Esophagus muscularis mucosa (tissue), 4 donors: Measurements from ENCODE around the gene COG1. TPM values are rescaled to one million over a fixed set of nuclear protein-coding genes. Genes with fewer than 3 reads are reported as not detected.
A peak's percentile ranks its signal among the peaks of the same experiment; 100 is the strongest.

Experiments
- DNase-seq: peaks from one replicate; pipeline ENCODE4 v3.0.0-alpha.2; 2017; ENCODE audit errors: extremely low spot score
- H3K27ac ChIP-seq, 4 donors: fragments of 200-600 bp; sonication (generic); replicated peaks in 1 of 4; 1 replicate in 3 of 4; 2 replicates in 1 of 4; pipeline ENCODE4 v1.5.1; 2016 to 2019; ENCODE audit warnings: mild to moderate bottlenecking in 1 of 4
- H3K27me3 ChIP-seq, 4 donors: fragments of 200-600 bp; sonication (generic); one replicate each; pipeline versions ENCODE4 v1.5.1 to v1.6.0; 2016 to 2019
- H3K36me3 ChIP-seq, 4 donors: fragments of 200-600 bp; sonication (generic); one replicate each; pipeline ENCODE4 v1.5.1; 2016 to 2019
- H3K4me1 ChIP-seq, 4 donors: fragments of 200-600 bp; sonication (generic); one replicate each; pipeline ENCODE4 v1.5.1; 2016 to 2019
- H3K4me3 ChIP-seq, 4 donors: fragments of 200-600 bp; sonication (generic); 1 replicate in 2 of 4; 2 replicates in 2 of 4; pipeline ENCODE4 v1.5.1; 2016 to 2019; ENCODE audit warnings: mild to moderate bottlenecking in 4 of 4, moderate library complexity in 1 of 4
- H3K9me3 ChIP-seq, 4 donors: fragments of 200-600 bp; sonication (generic); 1 replicate in 3 of 4; 2 replicates in 1 of 4; pipeline ENCODE4 v1.5.1; 2016 to 2019
- CTCF ChIP-seq, 3 experiments: fragments of 200-600 bp in 2 of 3; fragments of 450-650 bp in 1 of 3; sonication (generic) in 2 of 3; IDR thresholded peaks; one replicate each; pipeline ENCODE4 v1.5.1; 2017 to 2019; ENCODE audit warnings: antibody characterized with exemption in 3 of 3, mild to moderate bottlenecking in 2 of 3, moderate library complexity in 1 of 3
- EP300 ChIP-seq: sonication (generic); formaldehyde crosslinking; IDR thresholded peaks from one replicate; pipeline ENCODE4 v1.6.1; 2017; ENCODE audit warnings: antibody characterized with exemption
- POLR2A ChIP-seq: fragments of 450-650 bp; IDR thresholded peaks from one replicate; pipeline ENCODE4 v1.6.1; 2017; ENCODE audit warnings: antibody characterized with exemption, moderate library complexity, mild to moderate bottlenecking, low read depth
- POLR2AphosphoS5 ChIP-seq, 2 donors: sonication (generic); formaldehyde crosslinking; IDR thresholded peaks; one replicate each; pipeline ENCODE4 v1.6.1; 2017; ENCODE audit warnings: antibody characterized with exemption in 2 of 2
- whole genome bisulfite sequencing: methylation state at CpG from one replicate; pipeline ENCODE4 v1.1.5; 2018; 5-methylcytosine and 5-hydroxymethylcytosine counted together
- intact Hi-C: fragments of 100-400 bp; cut with DNase I; formaldehyde crosslinking; loops from one replicate; pipeline ENCODE4 v1.15.1; 2023
- total RNA-seq, 4 donors: library from RNA; depleted of rRNA; stranded (reverse); fragments of >200 nt; gene quantifications; one replicate each; pipeline versions ENCODE4 v1.1.0 to v1.2.1, GENCODE V29; 2016

The COG1 gene
- total RNA-seq, 4 donors from 2014 or later: 19.1 to 36.5 (median 27.3) TPM

GRCh38 chr17:73250851-73251640 lies 58.2 kb downstream of the COG1 start:
- Histone ChIP-seq H3K36me3 (peaks cover 0 to 33% (median 20%) of the 10 kb centered on the region in 4 donors), H3K4me1 (peaks cover 0 to 8% (median 3%) of the 10 kb centered on the region in 4 donors), H3K27me3 (no peaks in the 10 kb centered on the region), H3K27ac (no peak overlapping the region), H3K9me3 (no peaks in the 10 kb centered on the region), H3K4me3 (no peak overlapping the region)
- no peak for DNase-seq
- no peak for TF ChIP-seq CTCF (IDR thresholded peaks at IDR 0.05)
- TF ChIP-seq EP300: no peak
- TF ChIP-seq POLR2A: no peak
- TF ChIP-seq POLR2AphosphoS5 (IDR thresholded peaks at IDR 0.05): no peak
- 84% methylated on average over 7 of the region's 10 CpGs for WGBS
- intact Hi-C loops: no loop called here

GRCh38 chr17:73251871-73252270 lies 59.0 kb downstream of the COG1 start:
- peaks cover 0 to 25% (median 15%) of the 10 kb centered on the region in 4 donors for H3K36me3 ChIP-seq
- TF ChIP-seq POLR2AphosphoS5 (IDR thresholded peaks at IDR 0.05) (no peak), EP300 (no peak), POLR2A (no peak), CTCF (IDR thresholded peaks at IDR 0.05) (no peak)
- H3K4me3 ChIP-seq: no peak overlapping the region
- intact Hi-C loops: no loop called here
- peaks cover 0 to 12% (median 5%) of the 10 kb centered on the region in 4 donors for H3K4me1 ChIP-seq
- H3K27ac ChIP-seq: no peak overlapping the region
- no peaks in the 10 kb centered on the region for H3K9me3 ChIP-seq
- no peak for DNase-seq
- 84% methylated on average over 8 of the region's 8 CpGs for WGBS
- no peaks in the 10 kb centered on the region for H3K27me3 ChIP-seq

GRCh38 chr17:73255671-73256181 lies 62.9 kb downstream of the COG1 start:
- 5% methylated on average over 8 of the region's 8 CpGs for WGBS
- DNase-seq: no peak
- H3K27me3 ChIP-seq: no peaks in the 10 kb centered on the region
- peaks cover 5 to 19% (median 10%) of the 10 kb centered on the region in 4 donors for H3K4me1 ChIP-seq
- H3K36me3 ChIP-seq: no peaks in the 10 kb centered on the region
- TF ChIP-seq POLR2A (no peak), POLR2AphosphoS5 (IDR thresholded peaks at IDR 0.05) (peak; percentile 13 to 34), EP300 (no peak), CTCF (IDR thresholded peaks at IDR 0.05) (peak; percentile 95 to 98 (median 98))
- H3K9me3 ChIP-seq: no peaks in the 10 kb centered on the region
- intact Hi-C loops: loop anchor here (1.0 kb wide), 1 partner anchor 115 kb away; no protein-coding TSS in a partner anchor
- no peak overlapping the region for H3K27ac ChIP-seq
- H3K4me3 ChIP-seq: no peak overlapping the region

GRCh38 chr17:73256220-73256619 lies 63.4 kb downstream of the COG1 start:
- intact Hi-C loops: no loop called here
- H3K36me3 ChIP-seq: no peaks in the 10 kb centered on the region
- no peak for DNase-seq
- H3K9me3 ChIP-seq: no peaks in the 10 kb centered on the region
- TF ChIP-seq POLR2A (no peak), EP300 (no peak), POLR2AphosphoS5 (IDR thresholded peaks at IDR 0.05) (no peak), CTCF (IDR thresholded peaks at IDR 0.05) (no peak)
- H3K4me3 ChIP-seq: no peak overlapping the region
- 93% methylated on average over 3 of the region's 3 CpGs for WGBS
- no peak overlapping the region for H3K27ac ChIP-seq
- peaks cover 5 to 19% (median 10%) of the 10 kb centered on the region in 4 donors for H3K4me1 ChIP-seq
- H3K27me3 ChIP-seq: no peaks in the 10 kb centered on the region
